NCI-H526 (cell line): ENCODE data around the gene C9orf78.

ENCODE experiments used
- DNase-seq, 2 experiments: peaks; one replicate each; lab custom pipeline; 2025; lab: John Stamatoyannopoulos, UW

C9orf78 gene

GRCh38 chr9:129835128-129835859 is at the start of gene C9orf78, which contains the start of gene USP20:
C9orf78 (minus strand) TSS chr9:129835275; CDS start chr9:129835221, 54 bp downstream.
USP20 (plus strand) TSS chr9:129835458; CDS start chr9:129852556, 17,098 bp downstream.
- peak; percentile 87 to 98 for DNase-seq

- peak; percentile 48 to 90 for DNase-seq
These were observed 49.3 kb upstream of the C9orf78 start for GRCh38 chr9:129884220-129885017.

DNA sequence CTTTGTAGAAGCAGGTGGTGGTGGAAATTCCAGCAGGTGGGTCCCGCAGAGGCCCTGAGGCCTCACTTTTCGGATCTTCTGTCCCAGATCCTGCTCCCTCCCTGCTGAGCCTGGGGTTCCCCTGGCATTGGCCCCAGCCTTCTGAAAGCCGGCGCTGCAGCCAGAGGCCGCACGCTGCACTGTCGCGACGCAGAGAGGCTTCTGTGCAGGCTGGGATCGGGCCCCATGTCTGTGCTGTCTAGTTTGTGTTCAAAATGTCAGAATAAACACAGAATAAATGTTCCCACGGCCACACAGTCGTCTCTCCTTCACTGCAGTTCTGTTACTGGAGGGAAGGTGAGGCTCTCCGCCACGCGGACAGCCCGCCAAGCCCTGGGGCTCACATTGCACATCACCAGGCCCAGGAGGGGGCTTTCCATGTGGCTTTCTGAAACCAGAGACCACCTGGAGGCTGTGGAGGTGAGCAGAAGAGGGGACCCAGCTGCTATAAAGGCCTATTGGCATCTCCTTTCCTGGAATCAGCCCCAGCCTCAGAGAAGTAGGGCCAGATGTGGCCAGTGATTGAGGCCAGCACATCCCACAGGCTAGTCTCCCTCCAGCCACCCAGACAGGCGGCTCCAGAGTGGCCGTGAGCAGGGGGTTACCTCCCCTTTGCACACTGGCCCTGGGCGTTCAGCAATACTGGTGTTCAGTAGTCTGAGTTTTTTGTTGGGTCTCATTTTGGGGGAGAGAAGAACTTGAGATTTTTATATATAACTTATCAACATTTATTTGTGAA is 46.7 kb upstream of the C9orf78 start:
- DNase-seq: no peak

DNA sequence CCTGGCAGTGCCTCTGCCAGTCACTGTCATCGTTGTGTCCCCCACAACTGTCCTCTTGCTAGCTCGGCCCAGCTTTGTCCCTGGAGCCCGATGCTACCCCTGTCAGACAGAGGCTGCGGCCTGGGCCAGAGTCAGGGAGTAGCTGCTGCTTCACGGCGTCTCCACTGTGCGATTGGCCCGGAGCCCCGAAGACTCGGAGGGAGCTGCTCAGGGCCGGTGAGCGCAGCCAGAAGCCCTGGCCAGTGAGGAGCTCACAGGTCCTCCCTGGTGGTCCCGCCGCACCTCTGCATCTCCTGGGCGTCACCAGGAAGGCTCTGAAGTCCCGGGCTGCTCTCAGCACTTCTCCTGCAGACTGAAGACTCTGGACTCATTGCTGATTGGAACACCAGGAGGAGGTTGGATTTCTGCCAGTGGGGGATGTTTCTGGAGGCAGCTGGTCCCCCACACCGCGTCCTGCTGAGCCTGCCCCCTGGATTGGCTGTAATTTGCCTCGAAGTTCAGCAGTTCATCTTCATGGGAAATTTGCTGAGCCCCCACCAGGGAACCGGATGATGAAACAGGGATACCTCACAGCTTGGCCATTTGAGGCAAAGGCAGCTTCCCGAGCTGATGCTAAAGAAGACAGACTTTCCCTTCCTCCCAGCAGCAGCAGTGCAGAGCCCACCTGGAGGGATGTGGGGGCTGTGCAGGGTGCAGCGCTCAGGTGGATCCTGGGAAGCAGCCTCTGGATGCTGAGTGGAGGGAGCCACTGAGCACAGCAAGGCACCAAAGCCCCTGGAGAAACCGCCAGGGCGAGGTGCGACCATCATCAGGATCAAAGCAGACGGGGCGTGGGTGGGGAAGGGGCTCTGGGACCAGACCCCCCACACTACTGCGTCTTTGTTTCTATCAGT is 45.8 kb upstream of the C9orf78 start:
- DNase-seq: no peak

DNA sequence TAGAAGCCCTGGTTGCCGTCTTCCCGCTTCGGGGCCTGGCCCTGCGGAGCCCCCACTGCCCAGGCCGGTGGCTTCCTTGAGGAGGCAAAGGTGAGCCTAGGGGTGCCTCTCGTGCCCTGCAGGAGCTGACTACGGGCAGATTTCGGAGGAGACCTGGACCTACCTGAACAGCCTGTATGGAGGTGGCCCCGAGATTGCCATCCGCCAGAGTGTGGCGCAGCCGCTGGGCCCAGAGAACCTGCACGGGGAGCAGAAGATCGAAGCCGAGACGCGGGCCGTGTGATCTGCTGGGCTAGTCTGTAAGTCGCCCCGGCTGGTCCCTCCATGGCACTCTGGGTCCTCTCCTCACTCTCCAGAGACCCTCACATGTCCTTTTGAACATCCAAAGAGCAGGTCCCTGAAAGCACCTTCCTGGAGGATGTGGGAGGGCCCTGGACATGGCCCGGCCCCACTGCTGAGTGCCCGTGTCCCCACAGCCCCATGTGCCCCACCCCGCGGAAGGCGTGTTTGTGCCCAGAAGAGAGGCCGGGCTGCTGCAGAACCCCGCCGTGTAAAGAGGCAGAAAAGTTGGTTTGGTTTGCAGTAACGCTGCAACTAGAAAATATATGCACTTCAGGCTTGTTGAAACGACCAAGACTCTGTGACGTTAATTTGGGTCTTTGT is 45.0 kb upstream of the C9orf78 start:
- no peak for DNase-seq

- DNase-seq: no peak
These were observed 44.1 kb upstream of the C9orf78 start for GRCh38 chr9:129879103-129879699.

DNA sequence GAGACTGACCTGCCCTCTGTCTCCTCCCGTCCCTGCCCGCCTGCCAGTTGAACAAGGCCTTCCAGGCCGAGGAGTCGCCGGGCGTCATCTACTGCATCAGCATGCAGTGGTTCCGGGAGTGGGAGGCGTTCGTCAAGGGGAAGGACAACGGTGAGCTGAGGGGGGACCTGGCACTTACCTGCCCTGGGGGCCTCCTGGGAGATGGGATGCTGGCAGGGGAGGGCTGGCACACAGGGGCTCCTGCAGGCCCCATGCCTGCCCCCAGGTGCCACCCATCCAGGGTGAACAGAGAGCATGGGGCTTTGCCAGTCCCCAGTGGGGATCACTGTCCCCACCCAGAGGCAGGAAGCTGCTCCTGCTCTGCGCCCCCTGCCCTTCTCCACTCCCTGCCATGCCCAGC is 43.2 kb upstream of the C9orf78 start:
- DNase-seq: no peak

DNA sequence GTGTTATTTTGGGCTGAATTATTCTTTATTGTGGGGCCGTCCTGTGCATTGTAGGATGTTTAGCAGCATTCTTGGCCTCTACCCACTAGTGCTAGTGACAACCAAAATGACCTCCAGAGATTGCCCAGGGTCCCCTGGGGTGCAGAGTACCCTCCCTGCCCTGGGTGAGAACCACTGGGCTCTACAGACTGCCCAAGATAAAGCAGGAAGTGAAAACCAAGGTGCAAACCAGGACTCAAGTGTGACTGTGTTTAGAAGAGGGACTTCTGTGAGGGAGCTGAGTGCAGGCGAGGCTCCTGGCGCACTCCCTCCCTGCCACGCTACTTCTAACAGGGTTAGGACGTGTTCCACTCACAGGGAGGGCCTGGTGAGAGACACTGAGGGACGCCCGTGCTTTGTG is 41.7 kb upstream of the C9orf78 start:
- no peak for DNase-seq

- no peak for DNase-seq
These were observed 40.8 kb upstream of the C9orf78 start for GRCh38 chr9:129875687-129876395.

- DNase-seq: no peak
These were observed 40.1 kb upstream of the C9orf78 start for GRCh38 chr9:129875181-129875611.

DNA sequence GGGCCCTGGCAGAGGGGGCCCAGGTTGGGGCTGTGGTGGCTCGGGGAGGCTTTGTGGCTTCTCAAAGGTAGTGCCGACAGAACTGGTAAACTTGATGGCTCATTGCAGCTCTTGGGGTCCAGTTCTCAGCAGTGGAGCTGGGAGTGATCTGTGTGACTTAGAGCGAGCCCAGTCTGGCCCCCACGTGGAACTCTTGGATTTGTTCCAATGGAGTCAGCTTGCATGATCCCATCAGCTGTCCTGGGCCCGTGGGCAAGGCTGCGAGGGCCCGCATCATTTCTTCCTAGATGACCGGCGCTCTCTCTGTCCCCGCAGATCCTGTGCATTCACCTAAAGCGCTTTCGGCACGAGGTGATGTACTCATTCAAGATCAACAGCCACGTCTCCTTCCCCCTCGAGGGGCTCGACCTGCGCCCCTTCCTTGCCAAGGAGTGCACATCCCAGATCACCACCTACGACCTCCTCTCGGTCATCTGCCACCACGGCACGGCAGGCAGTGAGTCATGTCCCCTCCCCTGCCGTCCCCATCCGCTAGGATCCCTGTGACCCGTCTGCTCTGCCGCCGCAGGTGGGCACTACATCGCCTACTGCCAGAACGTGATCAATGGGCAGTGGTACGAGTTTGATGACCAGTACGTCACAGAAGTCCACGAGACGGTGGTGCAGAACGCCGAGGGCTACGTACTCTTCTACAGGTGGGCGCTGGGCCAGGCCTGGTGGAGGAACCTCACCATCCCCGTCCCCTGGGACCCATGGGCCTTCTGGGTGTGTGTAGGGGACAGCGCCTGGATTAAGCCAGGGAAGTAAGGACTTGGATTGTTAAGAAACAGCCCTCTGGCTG is 39.4 kb upstream of the C9orf78 start:
- no peak for DNase-seq

GRCh38 chr9:129873563-129874190 is 38.6 kb upstream of the C9orf78 start:
- DNase-seq: no peak

DNA sequence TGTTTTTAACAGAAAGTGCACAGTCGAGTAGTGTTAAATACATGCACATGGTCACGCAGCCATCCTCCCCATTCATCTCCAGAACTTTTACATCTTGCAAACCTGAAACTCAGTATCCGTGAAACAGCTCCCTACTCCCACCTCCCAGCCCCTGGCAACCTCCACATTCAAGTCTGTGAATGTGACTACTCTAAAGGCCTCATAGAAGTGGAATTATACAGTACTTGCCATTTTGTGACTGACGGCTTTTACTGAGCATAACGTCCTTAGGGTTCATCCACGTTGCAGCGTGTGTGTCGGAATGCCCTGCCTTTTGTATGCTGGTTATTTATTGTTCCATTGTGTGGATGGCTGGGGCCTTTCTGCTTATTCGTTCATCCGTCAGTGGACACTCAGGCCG is 36.0 kb upstream of the C9orf78 start:
- no peak for DNase-seq

DNA sequence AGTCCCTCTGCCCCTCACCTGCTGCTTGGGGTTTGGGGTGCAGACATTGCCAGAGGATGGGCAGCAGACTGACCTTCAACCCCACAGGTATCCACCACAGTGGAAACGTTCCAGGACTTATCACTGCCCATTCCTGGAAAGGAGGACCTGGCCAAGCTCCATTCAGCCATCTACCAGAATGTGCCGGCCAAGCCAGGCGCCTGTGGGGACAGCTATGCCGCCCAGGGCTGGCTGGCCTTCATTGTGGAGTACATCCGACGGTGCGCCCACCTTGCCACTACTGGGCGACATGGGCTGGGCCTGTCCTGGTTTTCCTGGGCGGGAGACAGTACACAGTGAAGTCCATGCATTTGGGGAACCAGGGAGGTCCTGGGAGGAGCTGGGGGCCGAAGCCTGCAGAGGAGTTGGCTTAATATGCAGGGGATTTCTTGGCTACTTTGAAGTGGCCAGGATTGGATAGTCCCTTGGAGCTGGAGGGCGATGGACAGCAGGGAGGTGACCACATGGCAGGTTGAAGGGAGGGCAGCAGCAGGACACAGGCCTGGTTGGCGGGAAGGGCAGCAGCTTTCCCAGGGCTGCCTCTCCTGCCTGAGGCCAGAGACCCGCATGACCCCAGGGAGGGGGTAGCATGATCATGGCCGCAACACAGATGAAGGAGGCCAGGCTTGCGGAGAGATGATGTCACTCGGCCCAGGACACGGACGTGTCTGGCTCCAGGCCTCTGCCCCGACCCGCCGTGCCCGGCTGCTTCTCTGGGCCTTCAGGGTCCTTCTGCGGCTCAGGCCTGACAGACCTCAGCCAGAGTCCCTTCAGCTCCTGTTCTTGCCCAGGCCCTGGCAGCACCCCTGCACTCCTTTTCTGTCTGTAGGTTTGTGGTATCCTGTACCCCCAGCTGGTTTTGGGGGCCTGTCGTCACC is 34.8 kb upstream of the C9orf78 start:
- no peak for DNase-seq

DNA sequence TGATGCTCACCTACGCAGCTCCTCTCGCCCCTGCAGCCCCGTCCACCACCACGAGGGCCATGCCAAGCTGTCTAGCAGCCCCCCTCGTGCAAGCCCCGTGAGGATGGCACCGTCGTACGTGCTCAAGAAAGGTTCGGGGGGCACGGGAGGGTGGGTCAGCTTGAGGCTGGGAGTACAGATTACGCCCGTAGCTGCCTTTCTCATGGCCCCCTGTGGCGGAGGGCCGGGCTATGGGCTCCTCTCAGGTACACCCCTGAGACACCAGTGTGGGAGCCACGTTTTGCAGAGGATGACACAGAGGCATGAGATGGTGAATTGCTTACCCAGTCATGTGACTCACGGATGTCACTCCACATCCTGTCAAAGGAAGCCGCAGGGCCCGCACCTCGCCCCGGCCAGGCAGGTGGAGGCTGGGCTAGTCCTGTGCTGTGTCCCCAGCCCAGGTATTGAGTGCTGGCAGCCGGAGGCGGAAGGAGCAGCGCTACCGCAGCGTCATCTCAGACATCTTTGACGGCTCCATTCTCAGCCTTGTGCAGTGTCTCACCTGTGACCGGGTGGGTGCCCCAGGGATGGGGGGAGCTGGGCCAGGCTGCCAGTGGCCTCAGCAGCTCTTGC is 33.9 kb upstream of the C9orf78 start:
- no peak for DNase-seq

DNA sequence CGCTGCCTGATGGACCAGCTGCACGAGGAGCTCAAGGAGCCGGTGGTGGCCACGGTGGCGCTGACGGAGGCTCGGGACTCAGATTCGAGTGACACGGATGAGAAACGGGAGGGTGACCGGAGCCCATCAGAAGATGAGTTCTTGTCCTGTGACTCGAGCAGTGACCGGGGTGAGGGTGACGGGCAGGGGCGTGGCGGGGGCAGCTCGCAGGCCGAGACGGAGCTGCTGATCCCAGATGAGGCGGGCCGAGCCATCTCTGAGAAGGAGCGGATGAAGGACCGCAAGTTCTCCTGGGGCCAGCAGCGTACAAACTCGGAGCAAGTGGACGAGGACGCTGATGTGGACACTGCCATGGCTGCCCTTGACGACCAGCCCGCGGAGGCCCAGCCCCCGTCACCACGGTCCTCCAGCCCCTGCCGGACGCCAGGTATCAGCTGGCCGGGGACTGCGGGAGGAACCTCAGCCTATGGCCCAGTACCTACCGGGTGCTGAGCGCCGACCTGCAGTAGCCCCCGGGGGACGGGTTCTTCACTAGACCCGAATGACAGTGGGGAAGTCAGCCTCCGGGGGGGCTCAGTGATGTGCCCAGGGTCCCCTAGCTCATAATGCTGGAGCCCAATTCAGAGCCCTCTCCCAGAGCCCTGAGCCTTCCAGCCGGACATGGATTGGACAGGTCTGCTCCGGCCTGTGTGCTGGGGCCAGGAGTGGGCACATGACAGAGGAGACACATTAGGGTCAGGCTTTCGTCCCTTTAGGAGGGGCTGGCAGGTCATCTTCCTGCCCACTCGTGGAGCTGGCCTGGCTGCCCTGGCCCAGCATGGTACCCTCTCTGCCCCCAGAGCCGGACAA is 33.2 kb upstream of the C9orf78 start:
- no peak for DNase-seq
